Epithelial cell of proximal tubule (primary cell): ENCODE data around the gene CNR2. TPM values are rescaled to one million over a fixed set of nuclear protein-coding genes. Genes with fewer than 3 reads are reported as not detected.

Source experiments
- DNase-seq: peaks from one replicate; pipeline ENCODE4 v3.0.0-alpha.2; 2011; ENCODE audit warnings: low read depth
- H3K4me3 ChIP-seq: 2 replicates; pipeline ENCODE4 v1.5.1; 2011; ENCODE audit warnings: low read depth, mild to moderate bottlenecking, low read length
- CTCF ChIP-seq: conservative IDR thresholded peaks from 2 replicates; pipeline ENCODE4 v1.5.1; 2012; ENCODE audit warnings: low read depth, mild to moderate bottlenecking, low read length
- total RNA-seq: library from RNA; depleted of rRNA; stranded (reverse); fragments of >200 nt; gene quantifications from 2 replicates; pipeline ENCODE4 v1.2.3, GENCODE V29; 2015

CNR2 gene
- total RNA-seq, 1 donor from 2014 or later: not detected

DNA sequence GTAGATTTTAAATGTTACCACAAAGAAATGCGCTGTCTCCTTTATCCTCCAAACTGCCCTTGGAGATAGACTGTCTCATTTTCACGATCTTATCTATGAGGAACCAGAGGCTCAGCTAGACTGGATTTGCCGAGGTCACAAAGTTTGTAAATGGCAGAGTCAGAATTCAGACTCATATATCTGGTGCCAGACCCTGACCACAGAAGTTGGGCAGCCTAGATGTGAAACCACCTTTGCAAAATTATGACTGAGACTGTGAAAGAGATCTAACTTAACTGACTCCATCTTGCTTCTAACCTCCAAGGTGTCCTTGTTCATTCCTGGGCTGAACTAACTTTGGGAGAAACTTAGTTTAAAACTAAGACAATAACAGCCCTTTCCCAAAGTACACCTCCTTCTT is 14.1 kb downstream of the CNR2 start:
- DNase-seq: no peak
- no peak overlapping the region for H3K4me3 ChIP-seq
- no peak for TF ChIP-seq CTCF

GRCh38 chr1:23897083-23897482 is 16.1 kb downstream of the CNR2 start:
- no peak overlapping the region for H3K4me3 ChIP-seq
- TF ChIP-seq CTCF: no peak
- no peak for DNase-seq

- H3K4me3 ChIP-seq: no peak overlapping the region
- no peak for TF ChIP-seq CTCF
- no peak for DNase-seq
Observed at GRCh38 chr1:23896491-23896890, 16.7 kb downstream of the CNR2 start.

DNA sequence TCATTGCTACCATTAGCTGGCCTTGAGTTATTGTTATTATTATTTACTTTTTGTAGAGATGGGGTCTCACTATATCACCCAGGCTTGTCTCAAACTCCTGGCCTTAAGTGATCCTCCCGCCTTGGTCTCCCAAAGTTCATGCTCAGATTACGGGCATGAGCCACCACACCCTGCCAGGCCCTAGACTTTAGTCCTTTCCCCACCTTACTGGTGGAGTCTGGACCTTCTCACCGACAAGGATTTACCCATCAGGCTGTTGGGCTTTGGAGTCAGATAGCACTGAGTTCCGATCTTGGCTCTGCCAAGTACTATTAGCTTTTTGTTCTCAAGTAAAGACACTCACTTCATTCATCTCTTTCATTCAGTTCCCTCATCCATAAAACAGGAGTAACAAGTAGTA is 17.2 kb downstream of the CNR2 start:
- TF ChIP-seq CTCF: no peak
- H3K4me3 ChIP-seq: no peak overlapping the region
- DNase-seq: no peak

DNA sequence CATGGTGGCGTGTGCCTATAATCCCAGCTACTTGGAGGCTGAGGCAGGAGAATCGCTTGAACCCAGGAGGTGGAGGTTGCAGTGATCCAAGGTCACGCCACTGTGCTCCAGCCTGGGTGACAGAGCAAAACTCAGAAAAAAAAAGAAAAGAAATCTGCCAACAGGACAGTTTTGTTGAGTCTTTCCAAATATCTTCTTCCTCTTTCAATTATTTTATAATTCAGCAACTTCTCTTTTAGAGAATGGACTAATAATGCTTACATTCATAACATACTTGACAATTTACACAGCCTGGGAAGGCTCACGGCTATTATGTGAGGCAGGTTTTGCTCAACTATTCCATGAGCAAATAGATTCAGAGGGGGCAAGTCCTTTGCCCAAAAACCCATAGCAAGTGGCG is 18.1 kb downstream of the CNR2 start:
- TF ChIP-seq CTCF: no peak
- DNase-seq: no peak
- H3K4me3 ChIP-seq: no peak overlapping the region

DNA sequence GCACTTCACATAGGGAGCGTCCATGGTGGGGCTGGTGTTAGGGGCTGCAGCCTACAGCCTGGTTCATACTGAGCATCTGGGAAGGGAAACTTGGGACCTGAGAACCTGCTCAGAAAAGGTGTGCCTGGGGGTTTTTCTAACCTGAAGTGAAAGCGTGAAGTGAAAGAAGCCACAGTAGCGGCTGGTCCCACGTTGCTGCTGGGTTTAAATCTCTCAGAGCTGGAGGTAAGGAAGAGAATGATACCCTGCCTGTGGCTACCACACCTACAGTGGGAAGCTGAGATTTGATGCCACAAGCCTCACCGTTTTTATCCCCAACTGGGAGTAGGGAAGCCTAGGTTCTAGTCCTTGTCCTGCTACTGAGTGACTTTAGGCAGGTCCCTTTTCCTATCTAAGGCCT is 24.1 kb downstream of the CNR2 start:
- no peak for TF ChIP-seq CTCF
- no peak for DNase-seq
- H3K4me3 ChIP-seq: no peak overlapping the region

- DNase-seq: no peak
- no peak overlapping the region for H3K4me3 ChIP-seq
- no peak for TF ChIP-seq CTCF
Observed at GRCh38 chr1:23885222-23885621, 27.9 kb downstream of the CNR2 start.
